Measurements from ENCODE around the gene MAGOHB. TPM values are rescaled to one million over a fixed set of nuclear protein-coding genes. Genes with fewer than 3 reads are reported as not detected.

The MAGOHB gene
- total and polyA plus RNA-seq, 8 donors, result 23.6 to 45.2 (median 40.2) TPM

GRCh38 chr12:10607885-10608458 lies 5.4 kb downstream of the MAGOHB start:
- intact Hi-C loops (cut with DNase I), result no loop called here
- no peaks in the 10 kb centered on the region for H3K27me3 ChIP-seq

GRCh38 chr12:10601860-10602259 lies 11.5 kb downstream of the MAGOHB start:
- H3K9me3 ChIP-seq, result no peaks in the 10 kb centered on the region
- ATAC-seq (no peak), DNase-seq (no peak)
- no peak overlapping the region for H3K4me3 ChIP-seq
- H3K27ac ChIP-seq, result no peak overlapping the region
- H3K36me3 ChIP-seq, result peaks cover 0 to 9% of the 10 kb centered on the region in 2 donors
- H3K4me1 ChIP-seq, result no peaks in the 10 kb centered on the region
- no peaks in the 10 kb centered on the region for H3K27me3 ChIP-seq
- intact Hi-C loops (cut with DNase I), result no loop called here
- TF ChIP-seq, protein P1, sequence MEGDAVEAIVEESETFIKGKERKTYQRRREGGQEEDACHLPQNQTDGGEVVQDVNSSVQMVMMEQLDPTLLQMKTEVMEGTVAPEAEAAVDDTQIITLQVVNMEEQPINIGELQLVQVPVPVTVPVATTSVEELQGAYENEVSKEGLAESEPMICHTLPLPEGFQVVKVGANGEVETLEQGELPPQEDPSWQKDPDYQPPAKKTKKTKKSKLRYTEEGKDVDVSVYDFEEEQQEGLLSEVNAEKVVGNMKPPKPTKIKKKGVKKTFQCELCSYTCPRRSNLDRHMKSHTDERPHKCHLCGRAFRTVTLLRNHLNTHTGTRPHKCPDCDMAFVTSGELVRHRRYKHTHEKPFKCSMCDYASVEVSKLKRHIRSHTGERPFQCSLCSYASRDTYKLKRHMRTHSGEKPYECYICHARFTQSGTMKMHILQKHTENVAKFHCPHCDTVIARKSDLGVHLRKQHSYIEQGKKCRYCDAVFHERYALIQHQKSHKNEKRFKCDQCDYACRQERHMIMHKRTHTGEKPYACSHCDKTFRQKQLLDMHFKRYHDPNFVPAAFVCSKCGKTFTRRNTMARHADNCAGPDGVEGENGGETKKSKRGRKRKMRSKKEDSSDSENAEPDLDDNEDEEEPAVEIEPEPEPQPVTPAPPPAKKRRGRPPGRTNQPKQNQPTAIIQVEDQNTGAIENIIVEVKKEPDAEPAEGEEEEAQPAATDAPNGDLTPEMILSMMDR (IDR thresholded peaks at IDR 0.05), result no peak

More at GRCh38 chr12:10607885-10608458, 5.4 kb downstream of the MAGOHB start:
- no peak for DNase-seq
- no peak for ATAC-seq
- H3K4me1 ChIP-seq, result peaks cover 7 to 16% of the 10 kb centered on the region in 2 donors
- TF ChIP-seq, protein P1 (IDR thresholded peaks at IDR 0.05), result no peak
- no peak overlapping the region for H3K27ac ChIP-seq
- H3K36me3 ChIP-seq, result peaks cover 0 to 43% of the 10 kb centered on the region in 2 donors
- no peaks in the 10 kb centered on the region for H3K9me3 ChIP-seq
- H3K4me3 ChIP-seq, result no peak overlapping the region

GRCh38 chr12:10600988-10601387 lies 12.4 kb downstream of the MAGOHB start:
- Histone ChIP-seq H3K9me3 (no peaks in the 10 kb centered on the region), H3K27me3 (no peaks in the 10 kb centered on the region), H3K4me1 (no peaks in the 10 kb centered on the region), H3K36me3 (peaks cover 0 to 6% of the 10 kb centered on the region in 2 donors), H3K4me3 (no peak overlapping the region), H3K27ac (no peak overlapping the region)
- intact Hi-C loops (cut with DNase I), result no loop called here
- DNase-seq (no peak), ATAC-seq (no peak)
- TF ChIP-seq, protein P1 (IDR thresholded peaks at IDR 0.05), result no peak

- Histone ChIP-seq H3K4me1 (no peaks in the 10 kb centered on the region), H3K36me3 (peaks cover 0 to 4% of the 10 kb centered on the region in 2 donors), H3K27ac (no peak overlapping the region), H3K4me3 (no peak overlapping the region), H3K27me3 (no peaks in the 10 kb centered on the region), H3K9me3 (no peaks in the 10 kb centered on the region)
- TF ChIP-seq, protein P1 (IDR thresholded peaks at IDR 0.05), result no peak
- ATAC-seq, result no peak
- intact Hi-C loops (cut with DNase I), result no loop called here
- no peak for DNase-seq
These were observed 17.5 kb downstream of the MAGOHB start for GRCh38 chr12:10595881-10596280.

- Histone ChIP-seq H3K27me3 (no peaks in the 10 kb centered on the region), H3K9me3 (no peaks in the 10 kb centered on the region), H3K4me3 (no peak overlapping the region), H3K36me3 (peaks cover 0 to 7% of the 10 kb centered on the region in 2 donors), H3K4me1 (no peaks in the 10 kb centered on the region), H3K27ac (no peak overlapping the region)
- intact Hi-C loops (cut with DNase I), result no loop called here
- TF ChIP-seq, protein P1 (IDR thresholded peaks at IDR 0.05), result no peak
- DNase-seq, result no peak
- ATAC-seq, result no peak
These were observed 22.4 kb downstream of the MAGOHB start for GRCh38 chr12:10590966-10591365.
